ENCODE measurements around the gene SOWAHA. TPM values are rescaled to one million over a fixed set of nuclear protein-coding genes. Genes with fewer than 3 reads are reported as not detected.

Gene SOWAHA
- polyA plus RNA-seq, 2 of the 4 experiments (the other 2 are of a cell fraction), result 0.06 to 0.10 TPM

GRCh38 chr5:132788508-132788907 is 24.6 kb upstream of the SOWAHA start:
- ATAC-seq, result no peak
- H3K4me2 ChIP-seq, result no peak overlapping the region
- no peak for DNase-seq (ENCODE audit: low read depth in 1 of 2, low spot score in 1 of 2)
- ChIA-PET POLR2A (no interaction called here), CTCF (no interaction called here)
- no peak overlapping the region for H3K4me3 ChIP-seq
- H3K9me3 ChIP-seq, result no peaks in the 10 kb centered on the region
- no peak overlapping the region for H3K27ac ChIP-seq
- TF ChIP-seq CBX2 (IDR thresholded peaks at IDR 0.05; ENCODE audit: borderline replicate concordance, low read depth) (no peak), SMC3 (IDR thresholded peaks at IDR 0.05) (no peak), HOXB13 (CRISPR knock-in tag; IDR thresholded peaks at IDR 0.05; ENCODE audit: low read depth) (no peak), BHLHE40 (IDR thresholded peaks at IDR 0.05; ENCODE audit: low read depth, low read length) (no peak), EHF (CRISPR knock-in tag; IDR thresholded peaks at IDR 0.05) (no peak), TP53 (CRISPR knock-in tag; IDR thresholded peaks at IDR 0.05) (no peak), MAFK (IDR thresholded peaks at IDR 0.05; ENCODE audit: partially characterized antibody) (no peak), POLR2AphosphoS2 (conservative IDR thresholded peaks at IDR 0.05; ENCODE audit: low read length) (no peak), HOXB5 (CRISPR knock-in tag; IDR thresholded peaks at IDR 0.05) (no peak), SREBF2 (IDR thresholded peaks at IDR 0.05) (no peak), KDM1A (IDR thresholded peaks at IDR 0.05; ENCODE audit: low read depth) (no peak), RNF2 (IDR thresholded peaks at IDR 0.05; ENCODE audit: borderline replicate concordance, low read depth) (no peak)
- 100% methylated on average over 1 of the region's 1 CpG for WGBS (ENCODE audit: missing lambda C conversion rate)
- FAIRE-seq, result no peak
- H3K4me1 ChIP-seq, result no peaks in the 10 kb centered on the region

- TF ChIP-seq ZFP36 (IDR thresholded peaks at IDR 0.05; ENCODE audit: borderline replicate concordance, partially characterized antibody) (no peak), CHD4 (IDR thresholded peaks at IDR 0.05; ENCODE audit: borderline replicate concordance) (no peak), NR3C1 (IDR thresholded peaks at IDR 0.05) (no peak), CHD2 (IDR thresholded peaks at IDR 0.05; ENCODE audit: low read length, partially characterized antibody) (no peak), SREBF2 (IDR thresholded peaks at IDR 0.05) (no peak), POLR2AphosphoS2 (conservative IDR thresholded peaks at IDR 0.05; ENCODE audit: low read length) (no peak), ATOH8 (CRISPR knock-in tag; IDR thresholded peaks at IDR 0.05; ENCODE audit: low read depth) (no peak), FOSL2 (IDR thresholded peaks at IDR 0.05) (no peak), FOSL2 (CRISPR knock-in tag; IDR thresholded peaks at IDR 0.05) (no peak), MAX (IDR thresholded peaks at IDR 0.05) (no peak), RARB (CRISPR knock-in tag; IDR thresholded peaks at IDR 0.05) (no peak), HOXB5 (CRISPR knock-in tag; IDR thresholded peaks at IDR 0.05) (no peak), MAZ (IDR thresholded peaks at IDR 0.05; ENCODE audit: borderline replicate concordance, low read depth, low read length) (no peak), USF2 (IDR thresholded peaks at IDR 0.05) (no peak), GATA3 (IDR thresholded peaks at IDR 0.05; ENCODE audit: borderline replicate concordance) (no peak)
- H3K4me3 ChIP-seq, result no peak overlapping the region
- WGBS (ENCODE audit: missing lambda C conversion rate), result 49% methylated on average over 8 of the region's 8 CpGs
- DNase-seq (ENCODE audit: low read depth in 1 of 2, low spot score in 1 of 2) (no peak), FAIRE-seq (no peak), ATAC-seq (no peak)
- POLR2A ChIA-PET, result no interaction called here
- no peak overlapping the region for H3K4me2 ChIP-seq
- no peak overlapping the region for H3K27ac ChIP-seq
- H3K4me1 ChIP-seq, result no peaks in the 10 kb centered on the region
- no peaks in the 10 kb centered on the region for H3K9me3 ChIP-seq
- CTCF ChIA-PET, result interaction anchor here (0.7 to 1.5 kb wide), 4 partner anchors 13 to 51 kb away, joined by 3 to 4 read pairs (median 3); partner anchors contain the start of gene KIF3A
Observed at GRCh38 chr5:132788990-132789886, 23.9 kb upstream of the SOWAHA start.
